Fibroblast of the conjunctiva (primary cell): ENCODE measurements around the gene SLC6A17.

Experiments used
- DNase-seq: peaks from one replicate; pipeline ENCODE4 v3.0.0-alpha.2; 2010; ENCODE audit warnings: low read depth

Gene SLC6A17

GRCh38 chr1:110174961-110175360, 24.7 kb downstream of the SLC6A17 start:
- no peak for DNase-seq

DNA sequence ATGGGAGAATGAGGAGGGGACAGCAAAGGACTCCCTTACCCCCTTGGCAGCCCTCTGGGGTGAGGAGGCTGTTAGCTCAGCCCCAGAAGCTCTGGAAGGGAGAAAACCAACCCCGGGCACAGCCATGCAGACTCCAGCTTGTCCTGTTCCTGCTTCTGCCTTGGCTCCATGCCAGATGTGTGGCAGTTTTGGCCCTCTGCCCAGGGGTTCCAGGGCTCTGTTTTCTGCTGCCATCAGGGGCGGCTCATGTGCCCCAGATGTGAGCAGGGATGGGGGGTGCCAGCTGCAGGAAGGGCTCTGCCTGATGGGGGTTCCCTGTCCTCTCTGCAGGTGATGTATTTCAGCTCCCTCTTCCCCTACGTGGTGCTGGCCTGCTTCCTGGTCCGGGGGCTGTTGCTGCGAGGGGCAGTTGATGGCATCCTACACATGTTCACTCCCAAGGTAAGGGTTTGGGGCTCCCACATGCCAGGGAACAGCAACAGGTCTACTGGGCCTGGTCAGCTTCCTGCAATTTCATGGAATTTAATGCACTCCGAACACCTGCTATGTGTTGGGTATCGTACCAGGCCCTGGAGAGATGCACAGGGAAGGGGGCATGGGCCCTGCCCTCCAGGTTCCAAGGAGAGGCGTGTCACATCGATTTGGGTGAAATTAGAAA, 26.1 kb downstream of the SLC6A17 start:
- no peak for DNase-seq

DNA sequence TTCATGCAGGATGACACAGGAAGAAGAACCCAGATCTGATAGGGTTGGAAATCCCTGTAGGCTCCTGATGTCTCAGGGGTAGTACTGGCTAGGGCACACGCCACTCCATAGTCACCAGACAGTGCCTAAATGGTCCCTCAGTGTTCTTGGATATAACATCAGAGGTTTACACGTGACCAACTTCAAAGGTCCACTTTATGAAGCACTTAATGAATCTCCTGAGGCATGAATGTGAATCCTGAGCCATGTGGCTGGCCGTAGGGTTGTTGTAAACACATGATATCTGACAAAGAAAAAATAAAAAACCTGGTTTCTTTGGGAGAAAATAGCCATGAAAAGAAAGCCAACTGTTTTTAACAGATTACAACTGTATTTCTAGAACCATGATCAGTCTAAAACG, 27.5 kb downstream of the SLC6A17 start:
- no peak for DNase-seq

GRCh38 chr1:110183642-110184167, 33.4 kb downstream of the SLC6A17 start:
- DNase-seq = no peak

DNA sequence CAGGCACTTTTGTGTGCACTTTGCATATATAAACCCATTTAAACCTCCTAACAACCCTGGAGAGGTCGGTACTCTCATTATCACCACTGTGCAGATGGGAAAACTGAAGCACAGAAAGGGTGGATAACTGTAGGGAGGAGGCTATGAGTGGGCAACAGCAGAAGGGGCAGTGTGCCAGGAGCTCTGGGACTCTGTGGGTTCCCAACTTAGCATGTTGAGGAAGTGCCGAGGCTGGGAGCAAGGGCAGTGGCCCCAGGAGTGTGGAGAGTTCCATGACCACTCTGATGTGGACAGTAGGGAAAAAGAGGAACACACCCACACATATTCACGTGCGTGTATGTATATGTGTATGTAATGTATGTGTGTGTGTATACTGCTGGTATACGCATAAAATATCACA, 34.2 kb downstream of the SLC6A17 start:
- no peak for DNase-seq

- DNase-seq = no peak
These were observed 34.9 kb downstream of the SLC6A17 start for GRCh38 chr1:110185181-110185580.

- DNase-seq = no peak
These were observed 36.3 kb downstream of the SLC6A17 start for GRCh38 chr1:110186558-110186957.

GRCh38 chr1:110187139-110187890, 37.0 kb downstream of the SLC6A17 start:
- DNase-seq = no peak

DNA sequence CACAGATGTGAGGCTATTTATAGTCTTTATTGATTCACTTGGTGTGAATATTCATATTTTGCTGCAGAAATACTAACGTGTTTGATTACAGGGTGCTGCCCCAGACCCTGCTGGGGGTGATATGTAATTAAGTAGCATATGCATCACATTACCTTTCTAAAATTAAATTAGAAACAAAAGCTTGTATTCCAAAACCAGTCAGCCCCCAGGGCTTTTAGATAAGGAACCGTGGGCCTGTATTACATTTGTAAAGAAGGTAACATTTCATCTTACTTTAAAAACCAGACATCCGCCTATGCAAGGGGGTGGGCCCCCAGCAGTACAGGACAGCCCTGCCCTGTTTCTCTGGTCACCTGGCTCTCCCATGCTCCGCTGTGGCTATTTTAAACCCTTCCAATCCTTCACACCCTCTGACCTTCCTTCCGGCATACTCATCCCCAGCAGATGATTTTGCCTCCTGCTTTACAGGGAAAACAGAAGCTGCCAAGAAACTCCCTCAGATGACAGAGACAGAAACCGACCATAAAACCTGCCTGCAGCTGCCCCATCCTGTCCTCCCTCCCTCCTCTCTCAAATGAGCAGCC, 37.8 kb downstream of the SLC6A17 start:
- no peak for DNase-seq

DNA sequence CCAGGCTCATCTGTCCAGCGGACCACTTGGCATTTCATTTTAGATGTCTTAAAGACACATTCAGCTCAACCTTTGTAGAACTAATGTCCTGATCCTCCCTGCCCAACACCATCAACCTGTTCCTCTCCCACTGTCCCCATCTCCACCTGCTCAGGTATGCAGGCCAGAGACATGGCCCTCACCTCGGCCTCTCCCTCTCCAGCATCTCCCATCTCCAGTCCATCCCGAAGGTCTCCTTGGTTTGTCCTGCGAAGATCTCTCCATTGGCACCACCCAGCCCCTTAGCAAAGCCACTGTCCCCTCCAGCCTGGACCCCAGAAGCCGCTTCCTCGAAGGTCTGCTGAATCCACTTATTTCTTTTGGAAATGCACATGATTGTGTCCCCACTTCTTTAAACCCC, 38.9 kb downstream of the SLC6A17 start:
- no peak for DNase-seq

DNA sequence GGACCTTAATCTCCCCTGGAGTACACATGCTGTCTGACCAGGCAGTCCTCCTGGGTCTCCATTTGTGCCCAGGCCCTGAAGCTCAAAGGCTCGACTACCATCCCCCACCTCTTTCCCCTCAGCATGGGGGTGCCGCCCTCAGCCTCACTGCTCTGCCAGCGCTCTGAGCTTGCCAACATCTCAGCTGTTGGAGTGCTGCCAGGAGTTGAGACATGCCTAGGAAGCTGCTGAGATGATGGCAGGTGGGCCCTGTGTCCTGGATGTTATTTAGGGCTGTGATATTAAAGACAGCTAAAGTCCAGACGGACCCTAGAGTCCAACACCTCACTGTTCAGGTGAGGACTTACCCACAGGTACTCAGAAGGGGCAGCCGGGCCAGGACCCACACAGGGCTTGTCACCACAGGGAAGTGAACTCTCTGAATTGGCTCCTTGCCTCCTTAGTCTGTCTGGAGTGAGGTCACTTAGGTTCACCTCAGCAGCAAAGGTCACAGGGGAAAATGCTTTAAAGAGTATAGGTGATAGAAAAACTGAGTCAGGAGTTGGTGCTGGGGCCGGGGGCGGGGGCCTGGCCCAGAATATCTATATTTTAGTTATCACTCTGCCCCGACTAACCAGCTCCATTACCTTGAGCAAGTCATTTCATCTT, 40.1 kb downstream of the SLC6A17 start:
- DNase-seq = no peak

- no peak for DNase-seq
These were observed 42.2 kb downstream of the SLC6A17 start for GRCh38 chr1:110192541-110192940.

- no peak for DNase-seq
These were observed 44.9 kb downstream of the SLC6A17 start for GRCh38 chr1:110195196-110195595.

DNA sequence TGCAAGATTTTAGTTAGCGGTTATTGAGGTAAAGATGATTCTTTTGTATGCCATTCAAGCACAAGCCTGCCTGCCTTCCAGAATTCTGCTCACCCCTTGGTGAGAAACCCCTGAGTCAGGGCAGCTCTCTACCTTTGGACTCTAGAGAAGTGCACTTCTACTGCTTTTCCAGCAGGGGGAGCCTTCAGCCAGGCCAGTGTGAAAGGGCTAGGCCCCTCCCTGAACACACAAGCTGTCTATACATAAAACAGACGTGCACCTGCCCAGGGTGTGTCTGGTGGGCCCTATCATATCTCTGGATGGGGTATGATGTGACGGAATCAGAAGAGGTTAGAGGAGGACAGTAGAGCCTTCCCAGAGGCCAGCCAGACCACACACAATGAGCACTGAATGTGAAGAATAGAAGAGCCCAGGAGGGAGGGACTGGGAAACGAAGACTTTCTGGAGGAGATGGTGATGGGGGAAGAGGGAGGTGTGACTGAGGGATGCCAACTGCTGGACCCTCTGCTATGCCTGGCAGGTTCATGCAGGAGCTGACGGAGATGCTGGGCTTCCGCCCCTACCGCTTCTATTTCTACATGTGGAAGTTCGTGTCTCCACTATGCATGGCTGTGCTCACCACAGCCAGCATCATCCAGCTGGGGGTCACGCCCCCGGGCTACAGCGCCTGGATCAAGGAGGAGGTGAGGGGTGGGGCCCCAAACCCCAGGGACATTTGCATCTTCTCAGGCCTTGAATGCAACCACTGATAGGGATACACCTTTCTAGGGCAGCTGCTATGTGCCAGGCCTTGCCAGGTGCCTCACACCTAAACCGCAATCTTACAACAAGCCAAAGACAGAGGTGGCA, 46.8 kb downstream of the SLC6A17 start:
- peak; percentile 12 for DNase-seq

GRCh38 chr1:110197905-110198629, 47.8 kb downstream of the SLC6A17 start:
- DNase-seq = no peak

DNA sequence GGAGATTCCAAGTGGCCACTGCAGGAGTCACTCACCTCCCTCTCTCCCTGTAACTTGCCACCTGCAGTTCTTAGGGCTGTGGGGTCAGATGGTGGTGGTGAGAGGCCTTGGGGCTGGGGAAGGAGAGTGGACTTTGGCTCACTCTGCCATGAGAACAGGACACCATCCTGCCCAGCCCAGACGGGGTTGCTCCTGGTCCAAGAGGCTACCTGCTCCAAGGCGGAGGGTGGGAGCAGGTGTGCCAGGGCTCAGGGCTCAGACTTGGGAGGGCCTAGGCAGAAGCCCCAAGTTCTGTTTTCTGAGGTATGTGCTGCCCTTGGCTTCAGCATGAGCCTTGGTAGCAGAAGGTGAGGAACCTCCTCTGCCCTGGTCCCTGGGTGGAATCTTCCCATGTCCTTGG, 48.5 kb downstream of the SLC6A17 start:
- DNase-seq = no peak

- no peak for DNase-seq
These were observed 49.9 kb downstream of the SLC6A17 start for GRCh38 chr1:110200190-110200589.

- DNase-seq = no peak
These were observed 50.4 kb downstream of the SLC6A17 start for GRCh38 chr1:110200666-110201065.

DNA sequence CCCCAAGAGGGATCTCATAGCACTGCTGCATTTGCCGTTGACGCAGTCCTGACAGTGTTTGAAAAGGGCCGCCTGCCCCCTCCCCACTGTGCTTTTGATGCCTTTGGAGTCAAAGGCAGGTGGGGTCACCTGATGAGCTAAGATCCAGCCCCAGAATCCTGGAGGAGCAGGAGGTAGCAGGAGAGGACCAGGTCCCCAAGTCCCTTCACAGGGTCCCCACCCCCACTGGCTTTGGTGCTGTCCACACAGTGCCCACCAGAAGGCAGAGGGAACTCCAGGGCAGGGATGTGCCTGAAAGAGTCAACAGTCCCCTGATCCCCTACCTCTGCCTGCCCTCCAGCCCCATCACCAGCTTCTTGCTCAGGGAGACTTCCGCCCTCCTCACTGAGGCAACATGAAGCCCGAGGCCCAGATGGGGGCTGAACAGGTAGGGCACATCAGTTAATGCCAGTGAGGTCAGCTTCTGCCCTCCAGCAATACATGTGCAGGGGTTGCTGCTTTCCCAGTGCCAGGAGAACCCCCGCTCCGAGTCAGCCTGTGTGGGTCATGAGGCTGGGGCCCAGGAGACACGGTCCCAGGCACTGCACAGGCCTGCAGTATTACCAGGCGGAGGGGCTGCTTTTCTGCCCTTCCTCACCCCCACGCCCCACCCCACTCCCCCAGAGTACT, 51.0 kb downstream of the SLC6A17 start:
- DNase-seq = no peak

GRCh38 chr1:110203021-110203661, 52.8 kb downstream of the SLC6A17 start:
- DNase-seq = peak; percentile 43
